Panc1 (cell line): ENCODE results near the gene LRRC27. TPM values are rescaled to one million over a fixed set of nuclear protein-coding genes. Genes with fewer than 3 reads are reported as not detected.

Experiments used
- ATAC-seq: fragments of 200-7000 bp; cut with Tn5 transposase; 2 replicates; pipeline ENCODE4 v1.9.1; 2020; ENCODE audit warnings: mild to moderate bottlenecking, moderate library complexity
- BruUV-seq: library from RNA; stranded (reverse); fragments of 400-500 nt; replicated peaks from 2 replicates; lab custom pipeline; 2021; lab: Mats Ljungman, UMichigan
- CTCF ChIA-PET: fragments of 300-600 bp; sonication (Branson Sonifier 250); formaldehyde crosslinking; loops from one replicate; lab custom pipeline; 2022; ENCODE audit warnings: antibody characterized with exemption; lab: Charles Lee
- POLR2A ChIA-PET: fragments of 300-600 bp; sonication (Branson Sonifier 250); formaldehyde crosslinking; loops from one replicate; lab custom pipeline; 2022; ENCODE audit warnings: antibody characterized with exemption; lab: Charles Lee
- DNase-seq: peaks from one replicate; pipeline ENCODE4 v3.0.0-alpha.2; 2010; ENCODE audit warnings: low read depth, low spot score
- H3K27ac ChIP-seq: 2 replicates; pipeline ENCODE4 v1.5.1; 2011; ENCODE audit warnings: mild to moderate bottlenecking, low read length, inconsistent platforms
- H3K27me3 ChIP-seq: fragments of 200-500 bp; sonication (Bioruptor generic); 2 replicates; pipeline ENCODE4 v1.6.0; 2014; ENCODE audit warnings: low read length, inconsistent platforms; ENCODE audit not compliant: control insufficient read depth, insufficient read depth
- H3K36me3 ChIP-seq: fragments of 200-500 bp; sonication (Bioruptor generic); 2 replicates; pipeline ENCODE4 v1.5.1; 2014; ENCODE audit warnings: inconsistent platforms, mild to moderate bottlenecking, low read length, moderate library complexity; ENCODE audit not compliant: control insufficient read depth, insufficient read depth
- H3K4me1 ChIP-seq: 2 replicates; pipeline ENCODE4 v1.5.1; 2011; ENCODE audit warnings: inconsistent platforms, mild to moderate bottlenecking, low read length, moderate library complexity; ENCODE audit not compliant: control insufficient read depth, insufficient read depth
- H3K4me3 ChIP-seq, 2 experiments: 2 replicates each; pipeline ENCODE4 v1.5.1; 2011 to 2012; ENCODE audit warnings: low read depth in 2 of 2, low read length in 2 of 2, mild to moderate bottlenecking in 2 of 2, inconsistent platforms in 1 of 2, moderate library complexity in 1 of 2
- H3K9me3 ChIP-seq: fragments of 200-500 bp; sonication (Bioruptor generic); 2 replicates; pipeline ENCODE4 v1.5.1; 2014; ENCODE audit warnings: low read depth, mild to moderate bottlenecking, inconsistent platforms, low read length, moderate library complexity; ENCODE audit not compliant: control insufficient read depth, insufficient read depth
- POLR2AphosphoS5 ChIP-seq: IDR thresholded peaks from 2 replicates; pipeline ENCODE4 v1.6.1; 2012; ENCODE audit warnings: mild to moderate bottlenecking, low read depth, low read length, moderate library complexity
- SIN3A ChIP-seq: IDR thresholded peaks from 2 replicates; pipeline ENCODE4 v1.6.1; 2012; ENCODE audit warnings: low read depth, mild to moderate bottlenecking, low read length, moderate library complexity, borderline replicate concordance; ENCODE audit not compliant: insufficient read depth
- TCF7L2 ChIP-seq: IDR thresholded peaks from 2 replicates; pipeline ENCODE4 v1.6.1; 2011; ENCODE audit warnings: mild to moderate bottlenecking, low read depth, low read length, inconsistent platforms
- in situ Hi-C: cut with HindIII; loops from 2 replicates; pipeline ENCODE4 v1.10.0; 2016; ENCODE audit warnings: low sequenced_read_pairs, low pct_unique_long_range_greater_than_20kb
- intact Hi-C: fragments of 100-400 bp; cut with micrococcal nuclease; formaldehyde crosslinking; loops from one replicate; pipeline ENCODE4 v1.10.0; 2022; ENCODE audit not compliant: unreplicated experiment
- total RNA-seq: library from RNA; stranded (reverse); gene quantifications from one replicate; pipeline ENCODE4 v1.2.1, GENCODE V29; 2021; ENCODE audit not compliant: unreplicated experiment
- TF ChIP-seq, protein P1 (sequence below), 2 experiments: IDR thresholded peaks; 2 replicates each; pipeline ENCODE4 v1.6.1; 2011 to 2012; ENCODE audit warnings: low read depth in 2 of 2, control low read depth in 1 of 2, low read length in 1 of 2, mild to moderate bottlenecking in 1 of 2, moderate library complexity in 1 of 2; ENCODE audit not compliant: insufficient read depth in 1 of 2
- TF ChIP-seq, protein P2 (sequence below): fragments of 450-650 bp; IDR thresholded peaks from 2 replicates; pipeline ENCODE4 v1.5.1; 2017; ENCODE audit warnings: mild to moderate bottlenecking

The LRRC27 gene
- total RNA-seq, 1 experiment from 2014 or later: 15.7 TPM

DNA sequence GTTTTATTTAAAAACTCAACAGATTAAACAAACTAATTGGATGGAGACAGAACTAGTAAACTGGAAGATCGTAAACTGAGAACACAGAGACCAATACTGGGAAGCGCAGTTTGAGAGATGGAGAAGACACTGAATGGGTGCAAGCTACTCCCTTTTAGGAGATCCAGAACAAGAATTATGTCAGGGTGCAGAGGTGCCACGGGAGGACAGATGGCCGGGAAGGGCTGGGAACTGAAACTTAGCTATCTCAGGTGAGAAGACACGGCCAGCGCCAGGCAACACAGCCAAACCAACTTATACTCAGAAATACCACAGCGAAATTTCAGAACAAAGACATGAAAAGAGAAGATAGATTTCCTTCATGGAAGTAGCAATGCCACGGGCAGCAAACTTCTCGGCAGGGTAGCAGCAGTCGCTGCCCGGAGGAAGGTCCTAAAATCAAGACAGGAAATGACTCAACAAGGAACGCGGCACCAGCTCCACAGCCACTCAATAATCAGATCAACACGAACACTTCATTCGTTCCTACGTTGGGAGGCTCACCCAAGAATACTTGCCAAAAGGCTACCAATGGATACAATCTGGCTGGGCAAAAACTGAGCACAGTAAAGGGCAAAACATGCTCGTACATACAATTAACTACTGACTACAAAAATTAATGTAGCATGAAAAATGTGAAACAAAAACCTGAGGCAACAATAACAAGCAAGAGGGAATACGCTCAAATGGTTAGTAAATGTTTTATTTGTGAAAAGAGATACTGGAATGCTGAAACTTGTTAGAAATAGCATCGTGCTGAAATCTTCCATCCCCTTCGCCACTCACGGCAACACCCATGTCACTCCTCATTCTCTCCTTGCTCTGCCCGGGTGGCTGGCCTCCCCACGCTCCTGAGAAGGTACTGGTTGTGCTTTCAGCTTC, 2.2 kb upstream of the LRRC27 start:
- no peaks in the 10 kb centered on the region for H3K27me3 ChIP-seq
- ChIA-PET POLR2A (no interaction called here), CTCF (no interaction called here)
- in situ Hi-C loops (no loop called here), intact Hi-C loops (loop anchor here (5.0 kb wide), 1 partner anchor 108 kb away; no protein-coding TSS in a partner anchor)
- H3K4me3 ChIP-seq: peak overlapping the region; percentile 98 to 100
- no TSS peak for BruUV-seq
- peak; percentile 57 for ATAC-seq
- no peak for DNase-seq
- no peaks in the 10 kb centered on the region for H3K36me3 ChIP-seq
- H3K27ac ChIP-seq: peak overlapping the region; percentile 99
- TF ChIP-seq TCF7L2: no peak
- TF ChIP-seq POLR2AphosphoS5: peak; percentile 57; the same call in 1 of the 2 replicates
- TF ChIP-seq, protein P1, sequence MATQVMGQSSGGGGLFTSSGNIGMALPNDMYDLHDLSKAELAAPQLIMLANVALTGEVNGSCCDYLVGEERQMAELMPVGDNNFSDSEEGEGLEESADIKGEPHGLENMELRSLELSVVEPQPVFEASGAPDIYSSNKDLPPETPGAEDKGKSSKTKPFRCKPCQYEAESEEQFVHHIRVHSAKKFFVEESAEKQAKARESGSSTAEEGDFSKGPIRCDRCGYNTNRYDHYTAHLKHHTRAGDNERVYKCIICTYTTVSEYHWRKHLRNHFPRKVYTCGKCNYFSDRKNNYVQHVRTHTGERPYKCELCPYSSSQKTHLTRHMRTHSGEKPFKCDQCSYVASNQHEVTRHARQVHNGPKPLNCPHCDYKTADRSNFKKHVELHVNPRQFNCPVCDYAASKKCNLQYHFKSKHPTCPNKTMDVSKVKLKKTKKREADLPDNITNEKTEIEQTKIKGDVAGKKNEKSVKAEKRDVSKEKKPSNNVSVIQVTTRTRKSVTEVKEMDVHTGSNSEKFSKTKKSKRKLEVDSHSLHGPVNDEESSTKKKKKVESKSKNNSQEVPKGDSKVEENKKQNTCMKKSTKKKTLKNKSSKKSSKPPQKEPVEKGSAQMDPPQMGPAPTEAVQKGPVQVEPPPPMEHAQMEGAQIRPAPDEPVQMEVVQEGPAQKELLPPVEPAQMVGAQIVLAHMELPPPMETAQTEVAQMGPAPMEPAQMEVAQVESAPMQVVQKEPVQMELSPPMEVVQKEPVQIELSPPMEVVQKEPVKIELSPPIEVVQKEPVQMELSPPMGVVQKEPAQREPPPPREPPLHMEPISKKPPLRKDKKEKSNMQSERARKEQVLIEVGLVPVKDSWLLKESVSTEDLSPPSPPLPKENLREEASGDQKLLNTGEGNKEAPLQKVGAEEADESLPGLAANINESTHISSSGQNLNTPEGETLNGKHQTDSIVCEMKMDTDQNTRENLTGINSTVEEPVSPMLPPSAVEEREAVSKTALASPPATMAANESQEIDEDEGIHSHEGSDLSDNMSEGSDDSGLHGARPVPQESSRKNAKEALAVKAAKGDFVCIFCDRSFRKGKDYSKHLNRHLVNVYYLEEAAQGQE (IDR thresholded peaks at IDR 0.05; ENCODE audit: insufficient read depth in 1 of 2, low read depth in 2 of 2, low read length in 1 of 2): no peak
- H3K9me3 ChIP-seq: no peaks in the 10 kb centered on the region
- peaks cover 27% of the 10 kb centered on the region for H3K4me1 ChIP-seq

DNA sequence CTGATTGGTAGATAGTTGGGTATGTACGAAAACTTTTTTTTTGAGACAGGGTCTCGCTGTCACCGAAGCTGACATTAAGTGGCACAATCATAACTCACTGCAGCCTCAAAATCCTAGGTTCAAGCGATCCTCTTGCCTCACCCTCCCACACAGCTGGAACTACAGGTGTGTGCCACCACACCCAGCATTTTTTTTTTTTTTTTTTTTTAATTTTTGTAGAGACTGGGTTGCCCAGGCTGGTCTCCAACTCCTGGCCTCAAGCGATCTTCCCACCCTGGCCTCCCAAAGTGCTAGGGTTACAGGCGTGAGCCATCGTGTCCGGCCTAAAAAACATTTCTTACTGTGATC, 1.5 kb upstream of the LRRC27 start:
- Histone ChIP-seq H3K27me3 (no peaks in the 10 kb centered on the region), H3K4me1 (peaks cover 27% of the 10 kb centered on the region), H3K9me3 (no peaks in the 10 kb centered on the region), H3K4me3 (peak overlapping the region; percentile 98 to 100), H3K27ac (peak overlapping the region; percentile 99), H3K36me3 (no peaks in the 10 kb centered on the region)
- ChIA-PET POLR2A (interaction anchor here (0.7 kb wide), 1 partner anchor 96 kb away, joined by 5 read pairs; no protein-coding TSS in a partner anchor), CTCF (no interaction called here)
- no peak for DNase-seq
- in situ Hi-C loops (no loop called here), intact Hi-C loops (loop anchor here (5.0 kb wide), 1 partner anchor 108 kb away; no protein-coding TSS in a partner anchor)
- no peak for ATAC-seq
- BruUV-seq: no TSS peak
- TF ChIP-seq POLR2AphosphoS5: no peak
- no peak for TF ChIP-seq TCF7L2
- no peak for TF ChIP-seq SIN3A
- TF ChIP-seq, protein P2, sequence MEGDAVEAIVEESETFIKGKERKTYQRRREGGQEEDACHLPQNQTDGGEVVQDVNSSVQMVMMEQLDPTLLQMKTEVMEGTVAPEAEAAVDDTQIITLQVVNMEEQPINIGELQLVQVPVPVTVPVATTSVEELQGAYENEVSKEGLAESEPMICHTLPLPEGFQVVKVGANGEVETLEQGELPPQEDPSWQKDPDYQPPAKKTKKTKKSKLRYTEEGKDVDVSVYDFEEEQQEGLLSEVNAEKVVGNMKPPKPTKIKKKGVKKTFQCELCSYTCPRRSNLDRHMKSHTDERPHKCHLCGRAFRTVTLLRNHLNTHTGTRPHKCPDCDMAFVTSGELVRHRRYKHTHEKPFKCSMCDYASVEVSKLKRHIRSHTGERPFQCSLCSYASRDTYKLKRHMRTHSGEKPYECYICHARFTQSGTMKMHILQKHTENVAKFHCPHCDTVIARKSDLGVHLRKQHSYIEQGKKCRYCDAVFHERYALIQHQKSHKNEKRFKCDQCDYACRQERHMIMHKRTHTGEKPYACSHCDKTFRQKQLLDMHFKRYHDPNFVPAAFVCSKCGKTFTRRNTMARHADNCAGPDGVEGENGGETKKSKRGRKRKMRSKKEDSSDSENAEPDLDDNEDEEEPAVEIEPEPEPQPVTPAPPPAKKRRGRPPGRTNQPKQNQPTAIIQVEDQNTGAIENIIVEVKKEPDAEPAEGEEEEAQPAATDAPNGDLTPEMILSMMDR: no peak
- TF ChIP-seq, protein P1 (IDR thresholded peaks at IDR 0.05; ENCODE audit: insufficient read depth in 1 of 2, low read depth in 2 of 2, low read length in 1 of 2): no peak
